Umbilical cord (tissue), 1 donor: ENCODE data around the gene MYLIP. TPM values are rescaled to one million over a fixed set of nuclear protein-coding genes. Genes with fewer than 3 reads are reported as not detected.

Experiments
- total RNA-seq: library from RNA; depleted of rRNA; stranded (reverse); fragments of >200 nt; gene quantifications from one replicate; pipeline ENCODE4 v1.2.3, GENCODE V29; 2014; ENCODE audit warnings: low replicate concordance; ENCODE audit not compliant: insufficient read depth

MYLIP gene
- total RNA-seq, 1 donor from 2014 or later: 118 TPM

Other genes starting within 250 kb of the MYLIP start
- 35.2 TPM for gene GMPR, start 109.5 kb downstream of the MYLIP start, total RNA-seq